GM18517 (cell line): ENCODE results near the gene SPATA21.
"Not testable (repeated sequence)": the region's sequence is repeated elsewhere in the genome, so short reads cannot be mapped to it uniquely, and the experiment has no call there.

Experiments used
- ATAC-seq: cut with Tn5 transposase; IDR thresholded peaks from one replicate; pipeline ENCODE4 v1.9.1; 2021; ENCODE audit warnings: mild to moderate bottlenecking, moderate library complexity; ENCODE audit not compliant: unreplicated experiment

SPATA21 gene, protein sequence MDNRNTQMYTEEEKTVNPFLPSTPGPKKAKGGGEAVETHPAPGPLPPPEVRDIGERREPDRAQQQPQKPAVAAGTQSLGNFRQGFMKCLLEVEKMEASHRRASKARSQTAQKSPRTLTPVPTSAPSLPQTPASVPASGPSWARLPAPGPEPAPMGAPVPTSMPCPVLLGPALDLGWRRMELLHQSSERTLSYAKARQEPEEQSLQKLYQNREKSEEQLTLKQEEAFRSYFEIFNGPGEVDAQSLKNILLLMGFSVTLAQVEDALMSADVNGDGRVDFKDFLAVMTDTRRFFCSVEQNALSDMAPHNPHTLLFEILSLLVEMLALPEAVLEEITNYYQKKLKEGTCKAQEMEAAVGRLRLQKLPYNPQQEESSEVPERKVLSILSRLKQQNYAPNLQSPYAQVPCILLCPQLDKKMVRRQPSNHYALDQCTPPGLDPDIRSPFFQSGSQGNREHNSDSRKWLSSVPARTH

DNA sequence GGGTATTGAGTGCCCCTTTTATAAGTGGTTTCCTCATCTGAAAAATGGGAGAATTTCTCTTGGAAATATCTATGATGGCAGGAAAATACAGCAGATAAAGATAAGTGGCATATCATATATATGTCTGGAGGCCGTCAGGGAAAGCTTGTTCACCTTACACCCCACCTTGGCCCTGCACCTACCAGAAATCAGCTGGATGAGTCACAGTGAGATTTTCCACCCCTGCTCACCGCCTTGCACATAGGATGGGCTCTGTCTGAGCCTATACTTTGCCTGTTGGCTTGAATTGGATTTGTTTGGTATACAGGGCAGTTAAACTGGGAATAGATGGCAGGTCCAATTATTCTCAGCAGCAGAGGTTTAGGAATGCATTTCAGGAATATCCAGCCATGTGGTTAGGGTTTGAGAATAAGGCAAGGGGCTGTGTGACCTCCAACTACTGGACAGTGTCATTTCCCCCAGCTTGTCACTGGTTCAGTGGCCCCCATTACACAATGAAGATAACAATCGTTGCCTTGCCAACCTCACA, at the start of gene SPATA21:
Gene SPATA21 (minus strand): TSS at position 479 of the 529 bp plus-strand sequence. CDS start 6,053 bp downstream, outside the sequence.
- no peak for ATAC-seq

DNA sequence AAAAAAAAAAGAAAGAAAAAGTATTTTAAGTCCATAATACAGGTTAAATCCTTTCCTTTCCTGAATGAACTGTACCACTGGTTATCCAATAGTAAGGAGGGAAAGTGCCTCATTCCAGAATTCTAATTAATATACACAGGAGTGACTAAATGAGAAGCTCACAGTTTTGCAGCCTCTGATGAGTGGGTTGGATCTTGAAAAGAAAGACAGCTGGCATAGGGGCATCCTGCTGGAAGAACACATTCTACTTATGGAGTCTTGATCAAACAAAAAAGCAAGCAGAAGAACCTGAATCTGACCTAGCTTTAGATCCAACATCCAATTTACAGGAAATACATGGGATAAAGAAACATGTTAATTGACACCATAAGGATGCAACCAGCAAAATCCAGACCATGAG, 49.8 kb upstream of the SPATA21 start:
- not testable (repeated sequence) for ATAC-seq

DNA sequence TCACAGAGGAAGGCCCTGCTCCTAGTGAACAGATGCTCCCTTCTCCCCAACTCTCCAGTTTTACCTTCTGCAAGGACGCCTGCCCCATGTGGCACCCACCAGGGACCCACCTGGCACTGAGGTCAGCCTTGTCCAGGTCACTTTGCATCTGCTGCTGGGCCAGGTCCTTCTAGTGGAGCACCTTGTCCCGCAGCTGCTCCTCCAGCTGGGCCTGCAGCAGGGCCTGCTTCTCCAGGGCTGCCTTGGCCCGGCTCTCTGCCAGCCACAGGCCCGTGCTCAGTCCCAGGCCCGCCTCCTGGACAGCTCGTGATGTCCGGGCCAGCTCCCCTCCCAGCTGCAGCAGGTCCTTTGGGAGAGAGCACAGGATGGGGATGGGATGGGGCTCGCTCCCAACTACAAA, 49.1 kb upstream of the SPATA21 start:
- ATAC-seq, result not testable (repeated sequence)

DNA sequence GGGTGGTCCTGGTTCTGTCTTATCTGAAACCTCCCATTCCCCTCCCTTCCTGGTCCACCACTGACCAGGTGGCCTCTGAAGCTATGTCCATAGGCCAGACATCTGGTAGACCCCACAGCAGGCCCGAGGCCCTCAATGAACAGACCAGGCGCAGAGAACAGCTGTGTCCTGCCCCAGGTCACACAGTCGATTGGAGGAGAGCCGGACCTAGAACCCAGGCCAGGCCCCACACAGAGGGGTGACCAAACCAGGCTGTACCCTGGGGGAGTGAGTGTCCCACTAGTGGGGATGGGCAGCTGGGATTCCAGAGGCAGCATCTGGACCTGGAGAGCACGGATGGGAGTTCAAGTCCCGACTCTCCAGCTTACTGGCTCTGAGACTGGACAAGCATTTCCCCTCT, 47.7 kb upstream of the SPATA21 start:
- no peak for ATAC-seq

DNA sequence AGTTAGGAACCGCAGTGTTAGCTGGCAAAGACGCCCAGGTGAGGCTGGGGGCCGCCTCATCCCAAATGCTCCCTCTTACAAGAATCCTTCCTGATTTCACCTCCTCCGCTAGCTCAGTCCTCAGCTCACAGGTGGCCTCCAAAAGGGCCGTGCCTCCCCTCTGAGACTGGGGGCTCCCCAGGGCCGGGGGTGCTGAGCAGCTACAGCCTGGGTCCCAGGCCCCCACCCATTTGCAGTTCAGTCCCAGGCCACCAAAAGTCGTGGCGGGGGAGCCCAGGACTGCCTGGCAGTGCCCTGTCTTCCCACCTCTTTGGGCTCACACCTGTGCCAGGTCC, 47.2 kb upstream of the SPATA21 start:
- no peak for ATAC-seq

DNA sequence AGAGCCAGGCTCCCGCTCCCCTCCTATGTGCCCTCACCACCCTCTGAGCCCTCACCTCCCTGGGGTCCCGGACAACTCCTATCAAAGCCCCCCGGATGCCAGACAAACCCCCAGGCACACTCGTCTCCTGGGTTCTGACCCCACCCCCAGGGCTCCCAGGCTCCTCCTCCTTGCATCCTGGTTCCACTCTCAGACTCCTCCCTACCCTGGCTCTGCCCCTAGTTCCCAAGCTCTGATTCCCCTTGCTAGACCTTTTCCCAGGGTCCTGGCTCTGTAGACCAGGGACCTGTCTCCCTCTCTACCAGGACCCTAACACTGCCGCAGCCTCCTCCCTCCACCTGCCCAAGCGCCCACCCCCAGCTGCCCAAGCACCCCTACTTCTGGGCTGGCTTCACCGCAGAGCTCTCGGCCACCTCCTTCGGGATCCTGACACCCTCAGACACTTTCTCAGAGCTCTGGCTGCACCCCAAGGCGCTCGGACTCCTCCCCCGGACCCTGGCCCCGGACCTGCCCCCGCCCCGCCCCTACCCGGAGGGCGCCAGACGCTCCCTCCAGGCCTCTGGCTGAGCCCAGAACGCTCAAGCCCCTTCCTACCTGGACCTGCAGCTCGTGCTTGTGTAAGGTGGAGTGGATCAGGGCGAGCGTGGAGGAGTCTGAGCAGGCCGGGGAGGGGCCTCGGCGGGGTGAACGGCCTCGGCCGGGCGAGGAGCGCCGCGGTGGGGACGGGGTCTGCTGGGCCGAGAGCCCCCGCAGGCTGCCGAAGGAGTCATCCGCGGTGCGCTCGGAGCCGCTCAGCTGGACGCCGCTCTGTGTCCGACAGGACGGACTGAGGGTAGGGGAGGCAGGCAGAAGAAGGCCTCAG, 46.6 kb upstream of the SPATA21 start:
- ATAC-seq, result not testable (repeated sequence)

DNA sequence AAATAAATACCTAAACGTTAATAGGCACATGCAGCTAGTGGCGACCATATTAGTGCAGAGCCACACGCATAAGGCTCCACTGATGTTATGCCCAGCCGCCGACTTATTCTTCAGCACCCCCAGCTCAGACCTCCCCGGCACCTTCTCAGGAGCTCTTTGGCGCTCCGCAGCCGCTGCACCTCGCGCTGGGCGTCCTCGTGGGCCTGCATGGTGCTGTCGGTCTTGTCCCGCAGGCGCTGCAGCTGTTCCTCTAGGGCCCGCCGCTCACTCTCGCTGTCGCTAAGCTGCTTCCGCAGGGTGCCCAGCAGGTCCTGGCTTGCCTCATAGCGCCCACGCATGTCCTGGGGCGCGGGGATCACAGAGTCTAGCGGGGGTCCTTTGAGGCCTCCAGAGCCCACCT, 45.9 kb upstream of the SPATA21 start:
- not testable (repeated sequence) for ATAC-seq

DNA sequence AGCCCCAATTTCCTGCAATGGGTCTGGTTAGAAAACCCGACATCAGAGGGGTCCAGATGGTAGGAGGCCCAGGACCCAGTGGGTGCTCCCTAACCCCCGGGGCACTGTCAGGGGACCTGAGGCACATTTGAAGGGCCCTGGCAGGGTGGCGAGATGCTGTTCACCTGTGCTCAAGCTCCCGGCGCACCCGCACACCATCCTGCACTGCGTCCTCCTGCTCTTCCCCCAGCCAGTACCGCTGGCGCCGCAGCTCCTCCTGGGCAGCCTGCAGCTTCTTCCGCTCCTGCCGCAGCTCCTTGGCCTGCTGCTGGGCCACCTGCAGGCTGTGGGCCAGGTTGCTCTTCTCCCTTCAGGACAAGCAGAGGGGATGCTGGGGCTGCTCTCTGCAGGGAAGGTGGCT, 40.9 kb upstream of the SPATA21 start:
- ATAC-seq, result no peak

DNA sequence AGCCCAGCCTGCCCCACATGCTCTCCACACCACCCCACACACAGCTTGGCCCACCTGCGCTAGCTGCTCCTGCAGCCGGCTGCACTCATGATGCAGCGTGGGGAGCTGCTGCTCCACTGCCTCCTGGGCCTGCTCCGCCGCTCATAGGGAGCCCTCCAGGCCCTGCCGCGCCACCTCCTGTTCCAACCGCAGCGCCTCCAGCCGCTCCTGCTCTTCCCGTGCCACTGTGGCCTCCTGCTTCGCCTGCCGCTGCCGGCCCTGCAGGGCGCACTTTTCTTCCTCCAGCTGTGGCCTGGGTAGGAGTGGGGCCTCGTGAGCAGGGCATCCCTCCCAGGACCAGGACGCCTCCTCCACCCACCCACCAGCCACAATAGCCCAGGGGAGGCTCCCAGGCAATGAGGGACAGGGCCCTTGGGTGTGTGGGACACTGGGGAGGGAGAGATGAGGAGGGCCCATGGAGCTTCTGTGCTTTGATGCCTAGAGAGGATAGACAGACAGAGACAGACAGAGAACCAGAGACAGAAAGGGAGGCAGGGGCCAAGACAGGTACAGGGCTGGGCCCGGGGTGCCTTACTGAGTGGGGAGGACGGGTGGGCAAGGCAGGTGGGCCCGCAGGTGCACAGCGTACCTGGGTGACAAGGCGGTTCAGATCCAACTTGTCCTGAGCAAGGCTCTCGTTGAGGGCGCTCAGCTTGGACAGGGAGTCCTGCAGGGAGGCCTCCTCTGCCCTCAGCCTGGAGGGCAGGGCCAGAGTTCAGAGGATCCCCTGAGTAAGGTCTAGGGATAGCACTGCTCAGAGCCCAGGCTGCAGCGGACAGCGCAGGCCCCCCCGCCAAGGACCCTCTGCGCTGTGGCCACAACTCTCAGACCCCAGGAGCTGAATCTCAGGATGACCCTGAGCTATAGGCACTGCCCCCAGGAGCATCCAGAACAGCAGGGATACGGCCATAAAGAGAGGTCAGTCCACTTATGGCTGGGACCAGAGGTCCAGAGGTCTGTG, 38.8 kb upstream of the SPATA21 start:
- ATAC-seq, result not testable (repeated sequence)

DNA sequence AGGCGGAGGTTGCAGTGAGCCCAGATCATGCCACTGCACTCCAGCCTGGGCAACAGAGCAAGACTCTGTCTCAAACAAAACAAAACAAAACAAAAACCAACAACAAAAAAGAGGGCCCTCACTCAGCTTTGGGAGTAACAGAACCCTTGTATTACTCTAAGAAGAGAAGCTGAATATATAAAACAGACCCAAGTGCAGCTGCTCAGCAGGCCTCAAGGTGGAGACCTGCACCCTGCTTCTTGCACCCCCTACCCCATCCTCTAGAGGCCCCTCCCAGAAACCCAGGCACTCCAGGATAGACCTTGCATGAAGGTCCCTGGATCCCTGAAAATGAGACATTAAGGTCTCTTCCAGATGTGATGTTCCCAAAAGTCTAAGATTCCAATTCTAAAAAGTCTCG, 37.7 kb upstream of the SPATA21 start:
- not testable (repeated sequence) for ATAC-seq

DNA sequence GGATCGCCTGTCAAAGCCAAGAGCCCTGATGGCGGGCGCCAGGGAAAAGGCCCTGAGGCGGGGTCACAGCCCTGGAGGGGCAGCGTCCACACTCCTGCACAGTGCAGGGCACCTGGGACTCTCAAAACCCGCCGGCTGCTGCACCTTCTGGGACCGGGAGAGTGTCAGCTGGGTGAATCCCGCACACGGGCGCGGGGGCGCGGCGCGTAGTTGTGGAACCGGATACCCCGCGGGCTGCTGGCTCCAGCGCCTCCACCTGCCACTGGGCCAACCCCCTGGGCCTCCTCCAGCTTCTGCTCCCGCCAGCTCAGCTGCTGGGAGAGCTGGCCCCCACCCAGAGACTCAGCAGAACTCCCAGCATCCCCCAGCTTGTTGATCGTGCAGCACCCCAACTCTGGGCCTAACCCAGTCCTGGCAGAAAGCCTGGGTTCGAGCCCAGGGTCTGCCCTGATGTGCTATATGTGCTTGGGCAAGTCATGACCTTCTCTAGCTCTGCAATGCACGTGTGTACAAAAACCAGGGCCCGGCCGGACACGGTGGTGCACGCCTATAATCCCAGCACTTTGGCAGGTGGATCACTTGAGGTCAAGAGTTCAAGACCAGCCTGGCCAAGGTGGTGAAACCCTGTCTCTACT, 37.1 kb upstream of the SPATA21 start:
- ATAC-seq, result no peak

DNA sequence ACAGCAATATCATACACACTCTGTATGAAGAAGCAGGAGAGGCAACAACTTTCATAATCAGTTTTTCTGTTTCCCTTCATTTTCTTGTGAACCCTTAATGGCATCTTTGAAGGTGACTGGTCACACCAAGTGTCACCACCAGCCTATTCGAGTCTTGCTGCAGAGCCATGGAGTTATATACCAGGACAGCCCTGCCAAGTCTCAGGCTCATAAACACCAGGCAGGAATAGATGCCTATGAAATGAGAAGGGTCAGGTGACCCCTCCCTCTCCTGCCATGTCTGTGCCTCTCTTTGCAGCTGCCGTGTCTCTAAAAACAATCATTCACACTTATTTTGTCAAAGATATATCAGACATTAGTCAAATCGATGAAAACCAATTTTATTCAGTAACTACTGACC, 31.3 kb upstream of the SPATA21 start:
- no peak for ATAC-seq

DNA sequence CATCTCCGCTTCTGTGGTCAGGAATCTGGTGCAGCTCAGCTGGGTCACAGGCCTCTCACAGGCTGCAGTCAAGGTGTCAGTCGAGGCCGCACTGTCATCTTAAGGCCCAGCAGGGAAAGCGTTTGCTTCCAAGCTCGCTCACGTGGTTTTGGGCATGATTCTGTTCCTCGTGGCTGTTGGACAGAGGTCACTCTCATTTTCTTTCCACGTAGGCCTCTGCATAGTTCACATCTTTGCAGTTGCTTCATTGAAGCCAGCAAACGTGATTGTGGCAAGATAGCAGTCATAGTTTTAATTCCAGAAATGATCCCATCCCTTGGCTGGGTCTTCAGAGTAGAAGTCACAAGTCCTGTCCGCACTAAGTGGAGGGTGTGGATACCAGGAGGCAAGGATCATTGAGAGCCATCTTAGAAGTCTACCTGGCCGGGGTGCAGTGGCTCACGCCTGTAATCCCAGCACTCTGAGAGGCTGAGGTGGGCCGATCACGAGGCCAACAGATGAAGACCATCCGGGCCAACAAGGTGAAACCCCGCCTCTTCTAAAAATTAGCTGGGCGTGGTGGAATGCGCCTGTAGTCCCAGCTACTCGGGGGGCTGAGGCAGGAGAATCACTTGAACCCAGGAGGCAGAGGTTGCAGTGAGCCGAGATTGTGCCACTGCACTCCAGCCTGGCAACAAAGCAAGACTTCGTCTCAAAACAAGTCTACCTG, 27.8 kb upstream of the SPATA21 start:
- no peak for ATAC-seq

DNA sequence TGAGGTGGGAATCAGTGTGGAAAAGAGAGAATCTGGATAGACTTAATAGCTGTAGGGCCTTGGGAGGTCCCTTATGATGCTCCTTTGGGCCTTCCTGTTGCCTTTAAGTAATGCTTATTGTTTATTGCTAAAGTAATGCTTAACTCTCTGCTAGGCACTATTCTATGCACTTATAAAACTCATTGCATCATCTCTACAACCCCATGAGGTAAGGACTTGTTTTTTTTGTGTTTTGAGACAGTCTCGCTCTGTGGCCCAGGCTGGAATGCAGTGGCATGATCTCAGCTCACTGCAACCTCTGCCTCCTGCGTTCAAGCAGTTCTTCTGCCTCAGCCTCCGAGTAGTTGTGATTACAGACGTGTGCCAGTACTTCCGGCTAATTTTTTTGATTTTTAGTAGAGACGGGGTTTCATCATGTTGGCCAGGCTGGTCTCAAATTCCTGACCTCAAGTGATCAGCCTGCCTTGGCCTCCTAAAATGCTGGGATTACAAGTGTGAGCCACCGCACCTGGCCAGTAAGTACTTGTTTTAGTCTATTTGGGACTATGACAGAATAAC, 25.6 kb upstream of the SPATA21 start:
- no peak for ATAC-seq

DNA sequence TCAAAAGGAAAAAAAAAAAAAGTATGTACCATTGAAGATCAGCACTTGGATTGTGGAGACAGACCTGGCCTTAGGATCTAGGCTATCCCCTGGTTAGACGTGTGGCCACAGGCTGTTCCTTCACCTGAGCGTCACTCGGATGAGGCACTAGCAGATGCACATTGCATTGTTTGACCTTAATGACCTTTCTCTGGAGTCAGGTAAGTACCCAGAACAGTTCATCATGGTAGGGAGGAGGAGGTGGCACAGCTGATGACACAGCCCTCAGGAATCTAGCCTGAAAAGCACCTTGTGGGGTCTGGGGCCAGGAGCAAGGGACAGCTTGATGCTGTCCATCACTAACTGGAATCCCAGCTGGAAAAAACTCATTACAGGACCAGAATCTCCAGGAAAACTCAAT, 24.5 kb upstream of the SPATA21 start:
- no peak for ATAC-seq

DNA sequence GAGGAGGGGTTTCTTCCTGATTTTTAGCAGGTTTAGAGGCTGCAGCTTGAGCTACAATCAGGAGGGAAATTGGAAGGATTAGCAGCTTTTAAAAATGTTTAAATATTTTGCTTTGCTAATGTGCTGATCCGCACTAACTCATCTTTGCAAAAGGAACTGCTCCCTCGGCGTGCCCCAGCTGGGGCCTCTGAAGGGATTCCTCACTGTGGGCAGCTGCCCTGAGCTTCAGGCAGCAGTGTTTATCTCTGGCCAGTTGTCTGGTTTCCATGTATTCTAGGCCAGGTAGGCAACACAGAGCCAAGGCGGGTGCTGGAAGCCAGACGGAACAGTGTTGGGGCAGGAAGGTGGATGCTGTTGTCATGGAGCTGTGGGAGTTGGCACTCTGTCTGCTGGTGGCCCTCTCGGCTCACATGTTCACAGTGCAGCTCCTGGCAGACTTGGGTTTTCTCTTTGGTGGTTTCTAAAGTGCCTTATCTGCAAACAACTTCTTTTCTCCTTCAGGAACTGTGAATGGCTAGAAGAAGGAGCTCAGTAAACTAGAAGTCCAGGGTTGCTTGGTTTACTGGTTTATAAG, 22.2 kb upstream of the SPATA21 start:
- ATAC-seq, result no peak

DNA sequence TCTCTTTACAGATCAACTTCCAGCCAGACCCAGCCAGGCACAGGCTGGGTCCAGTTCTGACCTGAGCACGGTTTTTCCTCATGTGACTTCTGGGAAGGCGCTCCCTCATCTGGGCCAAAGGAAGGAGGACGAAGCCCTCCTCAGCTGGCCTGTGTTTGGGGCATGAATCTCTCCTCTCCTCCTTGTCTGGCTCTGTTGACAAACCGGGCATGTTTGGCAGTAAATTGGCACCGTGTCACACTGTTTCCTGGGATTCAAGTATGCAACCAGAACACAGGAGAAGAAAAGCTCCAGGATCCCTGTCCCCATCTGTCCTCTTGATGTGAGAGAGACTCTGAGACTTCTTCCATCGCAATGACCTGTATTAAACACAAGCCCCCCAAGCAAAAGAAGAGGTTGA, 21.6 kb upstream of the SPATA21 start:
- ATAC-seq, result no peak

DNA sequence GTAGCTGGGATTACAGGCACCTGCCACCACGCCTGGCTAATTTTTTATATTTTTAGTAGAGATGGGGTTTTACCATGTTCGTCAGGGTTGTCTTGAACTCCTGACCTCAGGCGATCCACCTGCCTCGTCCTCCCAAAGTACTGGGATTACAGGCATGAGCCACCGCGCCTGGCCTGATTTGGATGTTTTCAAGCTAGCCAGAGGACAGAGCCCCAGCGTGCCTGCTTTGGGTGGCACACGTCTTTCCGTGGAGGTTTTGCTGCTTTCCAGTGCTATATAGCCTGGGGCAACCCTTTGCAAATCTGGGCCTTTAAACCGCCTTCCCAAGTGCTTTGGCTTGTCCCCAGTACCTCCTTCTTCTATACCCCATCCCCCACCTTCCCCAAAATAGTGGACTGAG, 18.9 kb upstream of the SPATA21 start:
- not testable (repeated sequence) for ATAC-seq

DNA sequence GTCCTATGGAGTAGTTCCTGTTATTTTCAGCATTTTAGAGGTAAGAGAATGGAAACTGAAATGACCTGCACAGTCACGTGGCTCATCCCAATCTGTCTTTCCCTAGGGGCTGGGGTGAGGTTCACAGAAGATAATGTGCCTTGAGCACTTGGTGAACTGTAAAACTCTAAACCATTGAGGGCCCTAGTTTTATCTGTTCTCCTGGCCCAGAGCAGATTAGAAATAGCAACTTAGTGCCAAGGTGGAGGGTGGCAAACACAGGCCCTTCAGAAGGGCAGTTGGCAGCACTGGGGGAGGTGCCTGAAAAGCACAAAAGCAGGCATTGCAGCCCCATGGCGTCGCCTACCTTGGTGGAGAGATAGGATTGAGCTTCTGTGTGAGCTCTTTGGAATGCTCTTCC, 17.7 kb upstream of the SPATA21 start:
- ATAC-seq, result not testable (repeated sequence)
